Measurements from ENCODE around the gene KCNAB1.

Gene KCNAB1

DNA sequence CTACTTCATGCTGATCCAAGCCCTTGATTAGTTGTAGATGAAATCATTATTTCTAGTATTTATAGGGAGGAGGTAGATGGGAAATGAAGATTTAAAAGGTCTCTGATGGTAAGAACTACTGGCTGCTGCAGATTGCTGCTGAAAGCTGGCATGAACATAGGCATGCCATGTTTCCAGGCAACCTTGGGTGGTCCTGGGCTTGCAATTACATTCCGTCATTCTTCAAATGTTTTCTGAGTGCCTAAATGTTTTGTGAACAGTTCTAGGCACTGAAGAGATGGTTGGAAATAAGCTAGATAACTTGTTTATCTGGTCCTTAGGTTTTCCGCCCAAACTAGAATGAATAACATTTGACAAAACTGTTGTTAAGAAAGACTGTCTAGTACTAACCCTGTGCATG, 95.8 kb downstream of the KCNAB1 start:
- H3K18ac ChIP-seq (ENCODE audit: low read depth in 1 of 2, low read length in 2 of 2) = no peak overlapping the region
- 98% methylated on average over 2 of the region's 2 CpGs for WGBS

DNA sequence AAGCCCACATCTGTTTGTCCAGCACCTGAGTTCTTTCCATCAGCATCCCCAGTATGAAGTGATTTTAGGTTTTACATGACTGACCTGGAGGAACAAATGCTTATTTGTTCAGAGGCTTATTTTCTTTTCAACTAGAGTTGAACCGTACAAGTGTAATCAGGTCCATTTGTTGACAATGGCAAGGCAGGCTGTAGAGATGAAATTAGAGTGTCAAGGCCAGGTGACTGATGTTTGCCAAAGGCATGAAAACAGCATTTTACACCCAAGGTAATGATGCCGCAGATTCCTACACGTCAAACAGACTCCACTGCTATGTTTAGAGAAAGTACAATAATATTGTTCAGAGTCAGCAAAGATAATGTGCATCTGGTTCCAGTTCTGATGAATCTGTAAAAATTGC, 96.5 kb downstream of the KCNAB1 start:
- Histone ChIP-seq H3K79me1 (replicated peaks; ENCODE audit: low read length, poor library complexity, severe bottlenecking) (no peaks in the 10 kb centered on the region), H3K36me3 (ENCODE audit: control insufficient read depth in 1 of 2, insufficient read depth in 2 of 2, low read depth in 1 of 2, low read length in 2 of 2) (no peaks in the 10 kb centered on the region), H3K4ac (ENCODE audit: low read depth in 1 of 2, low read length in 2 of 2) (no peak overlapping the region), H3K27me3 (ENCODE audit: control insufficient read depth in 1 of 2, insufficient read depth in 1 of 2, low read length in 2 of 2) (no peaks in the 10 kb centered on the region), H3K4me3 (ENCODE audit: insufficient read depth in 1 of 2, low read depth in 1 of 2, low read length in 2 of 2) (no peak overlapping the region), H4K91ac (ENCODE audit: low read length) (no peak overlapping the region), H3K9me3 (ENCODE audit: control insufficient read depth, low read length) (no peaks in the 10 kb centered on the region), H3K27ac (ENCODE audit: low read length, poor library complexity, severe bottlenecking) (no peak overlapping the region), H3K4me1 (ENCODE audit: control insufficient read depth, insufficient read depth, low read depth, low read length) (peaks cover 8% of the 10 kb centered on the region), H4K8ac (ENCODE audit: low read length) (no peak overlapping the region), H3K4me2 (ENCODE audit: low read length, poor library complexity, severe bottlenecking) (no peak overlapping the region), H2BK5ac (ENCODE audit: low read depth, low read length, poor library complexity, severe bottlenecking) (no peak overlapping the region), H3K9ac (ENCODE audit: low read length) (no peak overlapping the region), H3K14ac (ENCODE audit: low read length in 2 of 2) (no peak overlapping the region), H2AFZ (ENCODE audit: low read depth, low read length) (no peak overlapping the region), H3K23ac (ENCODE audit: low read length in 2 of 2) (no peak overlapping the region), H3K18ac (ENCODE audit: low read depth in 1 of 2, low read length in 2 of 2) (no peak overlapping the region), H2BK120ac (ENCODE audit: low read depth, low read length) (no peak overlapping the region), H2BK12ac (ENCODE audit: low read length in 2 of 2) (no peak overlapping the region), H2AK5ac (ENCODE audit: low read length, severe bottlenecking) (no peak overlapping the region), H2BK15ac (ENCODE audit: low read depth, poor library complexity, severe bottlenecking) (no peak overlapping the region)
- WGBS = 82% methylated on average over 1 of the region's 3 CpGs
- DNase-seq = no peak

More for the DNA sequence above, 95.8 kb downstream of the KCNAB1 start:
- no peak overlapping the region for H3K4ac ChIP-seq (ENCODE audit: low read depth in 1 of 2, low read length in 2 of 2)
- H2AFZ ChIP-seq (ENCODE audit: low read depth, low read length) = no peak overlapping the region
- H2BK120ac ChIP-seq (ENCODE audit: low read depth, low read length) = no peak overlapping the region
- H3K4me2 ChIP-seq (ENCODE audit: low read length, poor library complexity, severe bottlenecking) = no peak overlapping the region
- no peak overlapping the region for H2BK12ac ChIP-seq (ENCODE audit: low read length in 2 of 2)
- no peak overlapping the region for H3K14ac ChIP-seq (ENCODE audit: low read length in 2 of 2)
- DNase-seq = no peak
- no peak overlapping the region for H2BK15ac ChIP-seq (ENCODE audit: low read depth, poor library complexity, severe bottlenecking)
- H3K4me1 ChIP-seq (ENCODE audit: control insufficient read depth, insufficient read depth, low read depth, low read length) = peaks cover 8% of the 10 kb centered on the region
- H4K8ac ChIP-seq (ENCODE audit: low read length) = no peak overlapping the region
- no peak overlapping the region for H2AK5ac ChIP-seq (ENCODE audit: low read length, severe bottlenecking)
- no peak overlapping the region for H4K91ac ChIP-seq (ENCODE audit: low read length)
- no peak overlapping the region for H3K23ac ChIP-seq (ENCODE audit: low read length in 2 of 2)
- H3K9ac ChIP-seq (ENCODE audit: low read length) = no peak overlapping the region
- H3K9me3 ChIP-seq (ENCODE audit: control insufficient read depth, low read length) = no peaks in the 10 kb centered on the region
- no peak overlapping the region for H2BK5ac ChIP-seq (ENCODE audit: low read depth, low read length, poor library complexity, severe bottlenecking)
- H3K36me3 ChIP-seq (ENCODE audit: control insufficient read depth in 1 of 2, insufficient read depth in 2 of 2, low read depth in 1 of 2, low read length in 2 of 2) = no peaks in the 10 kb centered on the region
- H3K79me1 ChIP-seq (replicated peaks; ENCODE audit: low read length, poor library complexity, severe bottlenecking) = no peaks in the 10 kb centered on the region
- H3K27me3 ChIP-seq (ENCODE audit: control insufficient read depth in 1 of 2, insufficient read depth in 1 of 2, low read length in 2 of 2) = no peaks in the 10 kb centered on the region
- H3K27ac ChIP-seq (ENCODE audit: low read length, poor library complexity, severe bottlenecking) = no peak overlapping the region
- no peak overlapping the region for H3K4me3 ChIP-seq (ENCODE audit: insufficient read depth in 1 of 2, low read depth in 1 of 2, low read length in 2 of 2)

DNA sequence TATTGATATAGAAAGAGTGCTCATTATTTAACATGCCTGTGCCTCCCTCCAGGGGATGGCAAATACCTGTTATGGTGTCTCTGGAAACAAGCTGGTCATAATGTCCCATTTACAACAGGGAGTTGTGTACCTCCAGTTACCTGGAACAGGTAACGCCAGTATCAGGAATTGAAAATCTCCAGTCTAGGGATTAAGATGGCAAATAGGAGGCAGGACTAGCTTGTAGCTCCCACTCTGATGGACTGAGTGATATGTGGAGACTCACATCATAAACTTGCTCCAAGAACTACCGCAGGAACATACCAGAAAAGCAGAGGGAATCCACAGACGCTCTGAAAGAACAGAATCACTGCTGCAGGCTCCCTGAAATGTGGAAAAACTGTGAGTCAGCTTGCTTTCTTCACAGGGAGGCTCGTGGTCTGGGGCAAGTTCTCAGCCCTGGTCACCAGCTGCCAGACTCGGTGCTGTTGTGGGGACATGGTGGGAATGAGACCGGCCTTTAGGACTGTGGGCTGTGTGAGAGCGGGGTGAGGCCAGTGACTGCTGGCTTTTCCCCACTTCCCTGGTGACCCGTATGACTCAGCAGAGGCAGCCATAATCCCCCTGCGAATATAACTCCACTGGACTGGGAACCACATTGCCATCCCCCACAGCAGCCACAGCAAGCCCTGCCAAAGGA, 97.4 kb downstream of the KCNAB1 start:
- H3K4me2 ChIP-seq (ENCODE audit: low read length, poor library complexity, severe bottlenecking) = peak overlapping the region; percentile 3
- H4K91ac ChIP-seq (ENCODE audit: low read length) = no peak overlapping the region
- H3K9me3 ChIP-seq (ENCODE audit: control insufficient read depth, low read length) = no peaks in the 10 kb centered on the region
- no peaks in the 10 kb centered on the region for H3K79me1 ChIP-seq (replicated peaks; ENCODE audit: low read length, poor library complexity, severe bottlenecking)
- peaks cover 8% of the 10 kb centered on the region for H3K4me1 ChIP-seq (ENCODE audit: control insufficient read depth, insufficient read depth, low read depth, low read length)
- H2BK12ac ChIP-seq (ENCODE audit: low read length in 2 of 2) = no peak overlapping the region
- H2AFZ ChIP-seq (ENCODE audit: low read depth, low read length) = peak overlapping the region; percentile 51
- H2BK120ac ChIP-seq (ENCODE audit: low read depth, low read length) = no peak overlapping the region
- no peak overlapping the region for H2AK5ac ChIP-seq (ENCODE audit: low read length, severe bottlenecking)
- no peak overlapping the region for H3K18ac ChIP-seq (ENCODE audit: low read depth in 1 of 2, low read length in 2 of 2)
- no peak overlapping the region for H3K23ac ChIP-seq (ENCODE audit: low read length in 2 of 2)
- DNase-seq = peak; percentile 29
- H4K8ac ChIP-seq (ENCODE audit: low read length) = no peak overlapping the region
- H3K27ac ChIP-seq (ENCODE audit: low read length, poor library complexity, severe bottlenecking) = peak overlapping the region; percentile 81
- H3K4ac ChIP-seq (ENCODE audit: low read depth in 1 of 2, low read length in 2 of 2) = no peak overlapping the region
- H3K9ac ChIP-seq (ENCODE audit: low read length) = no peak overlapping the region
- H3K14ac ChIP-seq (ENCODE audit: low read length in 2 of 2) = peak overlapping the region in 1 of 2 experiments; percentile 71
- H2BK5ac ChIP-seq (ENCODE audit: low read depth, low read length, poor library complexity, severe bottlenecking) = peak overlapping the region; percentile 59
- H3K36me3 ChIP-seq (ENCODE audit: control insufficient read depth in 1 of 2, insufficient read depth in 2 of 2, low read depth in 1 of 2, low read length in 2 of 2) = no peaks in the 10 kb centered on the region
- no peaks in the 10 kb centered on the region for H3K27me3 ChIP-seq (ENCODE audit: control insufficient read depth in 1 of 2, insufficient read depth in 1 of 2, low read length in 2 of 2)
- no peak overlapping the region for H2BK15ac ChIP-seq (ENCODE audit: low read depth, poor library complexity, severe bottlenecking)
- WGBS = 79% methylated on average over 9 of the region's 9 CpGs
- H3K4me3 ChIP-seq (ENCODE audit: insufficient read depth in 1 of 2, low read depth in 1 of 2, low read length in 2 of 2) = no peak overlapping the region

DNA sequence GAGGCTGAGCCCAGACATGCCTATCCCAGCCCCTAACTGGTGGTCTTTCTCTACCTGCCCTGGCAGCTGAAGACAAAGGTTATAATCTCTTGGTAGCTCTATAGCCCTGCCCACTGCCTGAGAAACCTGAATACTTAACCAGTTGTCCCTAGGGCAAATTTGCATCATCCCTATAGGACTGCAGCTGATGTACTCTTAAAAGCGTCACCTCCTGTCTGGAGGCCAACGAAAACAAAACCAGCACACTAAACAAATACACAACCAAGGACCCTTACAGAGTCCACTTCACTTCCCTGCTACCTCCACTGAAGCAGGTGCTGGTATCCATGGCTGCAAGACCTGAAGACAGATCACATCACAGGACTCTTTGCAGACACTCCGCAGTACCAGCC, 98.0 kb downstream of the KCNAB1 start:
- Histone ChIP-seq H2BK5ac (ENCODE audit: low read depth, low read length, poor library complexity, severe bottlenecking) (peak overlapping the region; percentile 59), H3K27me3 (ENCODE audit: control insufficient read depth in 1 of 2, insufficient read depth in 1 of 2, low read length in 2 of 2) (no peaks in the 10 kb centered on the region), H2AFZ (ENCODE audit: low read depth, low read length) (no peak overlapping the region), H4K91ac (ENCODE audit: low read length) (no peak overlapping the region), H3K36me3 (ENCODE audit: control insufficient read depth in 1 of 2, insufficient read depth in 2 of 2, low read depth in 1 of 2, low read length in 2 of 2) (no peaks in the 10 kb centered on the region), H3K27ac (ENCODE audit: low read length, poor library complexity, severe bottlenecking) (peak overlapping the region; percentile 81), H4K8ac (ENCODE audit: low read length) (no peak overlapping the region), H2AK5ac (ENCODE audit: low read length, severe bottlenecking) (no peak overlapping the region), H3K4me3 (ENCODE audit: insufficient read depth in 1 of 2, low read depth in 1 of 2, low read length in 2 of 2) (no peak overlapping the region), H2BK12ac (ENCODE audit: low read length in 2 of 2) (no peak overlapping the region), H3K4me2 (ENCODE audit: low read length, poor library complexity, severe bottlenecking) (peak overlapping the region; percentile 3), H3K79me1 (replicated peaks; ENCODE audit: low read length, poor library complexity, severe bottlenecking) (no peaks in the 10 kb centered on the region), H3K4ac (ENCODE audit: low read depth in 1 of 2, low read length in 2 of 2) (no peak overlapping the region), H3K14ac (ENCODE audit: low read length in 2 of 2) (no peak overlapping the region), H3K9me3 (ENCODE audit: control insufficient read depth, low read length) (no peaks in the 10 kb centered on the region), H3K4me1 (ENCODE audit: control insufficient read depth, insufficient read depth, low read depth, low read length) (peaks cover 8% of the 10 kb centered on the region), H2BK15ac (ENCODE audit: low read depth, poor library complexity, severe bottlenecking) (no peak overlapping the region), H3K23ac (ENCODE audit: low read length in 2 of 2) (no peak overlapping the region), H3K18ac (ENCODE audit: low read depth in 1 of 2, low read length in 2 of 2) (no peak overlapping the region), H2BK120ac (ENCODE audit: low read depth, low read length) (no peak overlapping the region), H3K9ac (ENCODE audit: low read length) (no peak overlapping the region)
- WGBS = 73% methylated on average over 2 of the region's 3 CpGs
- no peak for DNase-seq
